Astrocyte of the cerebellum (primary cell): ENCODE measurements around the gene ZSCAN32.

Experiments
- DNase-seq: peaks from one replicate; pipeline ENCODE4 v3.0.0-alpha.2; 2011; ENCODE audit warnings: low read depth
- H3K4me3 ChIP-seq: 2 replicates; pipeline ENCODE4 v1.5.1; 2011; ENCODE audit warnings: mild to moderate bottlenecking, low read depth, low read length, moderate library complexity
- in situ Hi-C: cut with HindIII; loops from 2 replicates; pipeline ENCODE4 v1.10.0; 2017; ENCODE audit warnings: low sequenced_read_pairs
- TF ChIP-seq, protein P1 (sequence below): IDR thresholded peaks from 2 replicates; pipeline ENCODE4 v1.5.1; 2012; ENCODE audit warnings: low read length, low read depth, moderate library complexity, mild to moderate bottlenecking; ENCODE audit errors: missing control alignments

Gene ZSCAN32

DNA sequence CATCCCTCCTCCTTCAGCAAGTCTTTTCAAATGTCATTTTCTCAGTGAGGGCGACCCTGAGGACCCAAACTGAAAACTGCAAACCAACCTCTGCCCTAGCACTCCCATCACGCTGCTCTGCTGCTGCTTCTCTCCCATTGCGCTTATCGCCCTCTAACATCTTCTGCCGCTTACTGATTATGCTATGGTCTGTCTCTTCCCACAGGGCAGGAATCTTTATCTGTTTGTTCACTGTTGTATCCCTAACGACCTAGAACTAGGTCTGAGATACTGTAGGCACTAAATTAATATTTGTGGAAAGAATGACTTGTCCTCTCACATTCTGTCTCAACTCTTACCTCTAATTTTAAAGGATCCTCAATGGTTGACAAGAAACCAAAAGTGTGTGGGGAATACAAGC, 12.5 kb downstream of the ZSCAN32 start:
- no peak overlapping the region for H3K4me3 ChIP-seq
- TF ChIP-seq, protein P1, sequence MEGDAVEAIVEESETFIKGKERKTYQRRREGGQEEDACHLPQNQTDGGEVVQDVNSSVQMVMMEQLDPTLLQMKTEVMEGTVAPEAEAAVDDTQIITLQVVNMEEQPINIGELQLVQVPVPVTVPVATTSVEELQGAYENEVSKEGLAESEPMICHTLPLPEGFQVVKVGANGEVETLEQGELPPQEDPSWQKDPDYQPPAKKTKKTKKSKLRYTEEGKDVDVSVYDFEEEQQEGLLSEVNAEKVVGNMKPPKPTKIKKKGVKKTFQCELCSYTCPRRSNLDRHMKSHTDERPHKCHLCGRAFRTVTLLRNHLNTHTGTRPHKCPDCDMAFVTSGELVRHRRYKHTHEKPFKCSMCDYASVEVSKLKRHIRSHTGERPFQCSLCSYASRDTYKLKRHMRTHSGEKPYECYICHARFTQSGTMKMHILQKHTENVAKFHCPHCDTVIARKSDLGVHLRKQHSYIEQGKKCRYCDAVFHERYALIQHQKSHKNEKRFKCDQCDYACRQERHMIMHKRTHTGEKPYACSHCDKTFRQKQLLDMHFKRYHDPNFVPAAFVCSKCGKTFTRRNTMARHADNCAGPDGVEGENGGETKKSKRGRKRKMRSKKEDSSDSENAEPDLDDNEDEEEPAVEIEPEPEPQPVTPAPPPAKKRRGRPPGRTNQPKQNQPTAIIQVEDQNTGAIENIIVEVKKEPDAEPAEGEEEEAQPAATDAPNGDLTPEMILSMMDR, result no peak
- DNase-seq, result no peak
- in situ Hi-C loops, result no loop called here

DNA sequence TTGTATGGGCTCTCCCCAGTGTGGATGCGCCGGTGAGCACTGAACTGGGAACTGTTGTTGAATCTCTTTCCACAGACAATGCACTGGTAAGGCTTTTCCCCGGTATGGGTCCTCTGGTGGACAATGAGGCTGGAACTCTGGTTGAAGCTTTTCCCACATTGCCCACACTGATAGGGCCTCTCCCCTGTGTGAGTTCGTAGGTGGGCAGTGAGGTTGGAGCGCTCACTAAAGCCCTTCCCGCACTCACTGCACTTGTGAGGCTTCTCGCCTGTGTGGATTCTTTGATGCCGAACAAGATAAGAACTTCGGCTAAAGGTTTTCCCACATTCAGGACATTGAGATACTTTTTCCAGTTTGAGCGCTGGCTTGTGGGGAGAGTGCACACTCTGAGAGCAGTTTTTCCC, 17.8 kb downstream of the ZSCAN32 start:
- TF ChIP-seq, protein P1, result no peak
- in situ Hi-C loops, result no loop called here
- no peak overlapping the region for H3K4me3 ChIP-seq
- DNase-seq, result no peak

DNA sequence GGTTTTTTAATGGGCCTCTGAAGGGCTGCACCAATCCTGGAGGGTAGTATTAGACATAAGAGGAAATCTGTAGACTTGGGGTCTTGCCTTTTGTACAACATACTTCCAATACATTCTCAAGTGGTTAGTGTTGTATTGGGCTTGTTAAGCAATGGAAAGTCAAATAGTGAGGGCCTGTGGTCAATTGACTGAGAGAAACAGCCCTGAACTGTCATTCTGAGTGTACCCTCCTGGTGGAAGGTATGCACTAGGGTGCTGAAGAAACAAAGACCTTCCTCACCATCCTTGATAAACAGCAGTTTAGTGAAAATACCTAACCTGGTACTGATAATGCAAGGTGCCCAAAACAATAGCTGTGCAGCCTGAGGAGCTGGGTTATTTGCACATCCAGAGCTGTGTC, 22.9 kb downstream of the ZSCAN32 start:
- DNase-seq, result no peak
- no peak overlapping the region for H3K4me3 ChIP-seq
- TF ChIP-seq, protein P1, result no peak
- in situ Hi-C loops, result no loop called here

DNA sequence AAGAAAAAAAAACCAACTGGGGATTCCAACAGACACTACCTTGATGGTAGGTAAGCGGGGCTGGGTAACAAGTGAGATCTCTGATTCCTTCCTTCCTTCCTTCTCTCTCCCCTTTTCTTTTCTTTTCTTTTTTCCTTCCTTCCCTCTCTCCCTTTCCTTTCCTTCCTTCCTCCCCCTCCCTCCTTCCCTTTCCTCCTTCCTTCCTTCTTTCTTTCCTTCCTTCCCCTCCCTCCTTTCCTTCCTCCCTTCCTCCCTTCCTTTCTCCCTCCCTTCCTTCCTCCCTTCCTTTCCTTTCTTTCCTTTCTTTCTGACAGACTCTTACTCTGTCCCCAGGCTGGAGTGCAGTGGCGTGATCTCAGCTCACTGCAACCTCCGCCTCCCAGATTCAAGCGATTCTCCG, 25.1 kb downstream of the ZSCAN32 start:
- DNase-seq, result no peak
- TF ChIP-seq, protein P1, result no peak
- no peak overlapping the region for H3K4me3 ChIP-seq
- in situ Hi-C loops, result no loop called here

DNA sequence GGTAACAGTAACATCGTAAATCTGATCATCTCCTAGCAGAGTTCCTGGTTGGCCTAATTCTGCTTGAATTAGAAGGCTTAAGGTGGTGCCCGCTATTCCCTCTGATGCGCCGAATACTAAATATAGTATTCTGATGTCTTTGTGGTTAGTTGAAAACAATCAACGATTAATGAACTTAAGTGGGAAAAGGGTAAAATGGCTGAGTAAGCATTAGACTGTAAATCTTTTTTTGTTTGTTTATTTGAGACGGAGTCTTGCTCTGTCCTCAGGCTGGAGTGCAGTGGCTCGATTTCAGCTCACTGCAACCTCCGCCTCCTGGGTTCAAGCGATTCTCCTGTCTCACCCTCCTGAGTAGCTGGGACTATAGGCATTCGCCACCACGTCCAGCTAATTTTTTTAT, 31.7 kb downstream of the ZSCAN32 start:
- TF ChIP-seq, protein P1, result no peak
- DNase-seq, result no peak
- in situ Hi-C loops, result no loop called here
- H3K4me3 ChIP-seq, result no peak overlapping the region

DNA sequence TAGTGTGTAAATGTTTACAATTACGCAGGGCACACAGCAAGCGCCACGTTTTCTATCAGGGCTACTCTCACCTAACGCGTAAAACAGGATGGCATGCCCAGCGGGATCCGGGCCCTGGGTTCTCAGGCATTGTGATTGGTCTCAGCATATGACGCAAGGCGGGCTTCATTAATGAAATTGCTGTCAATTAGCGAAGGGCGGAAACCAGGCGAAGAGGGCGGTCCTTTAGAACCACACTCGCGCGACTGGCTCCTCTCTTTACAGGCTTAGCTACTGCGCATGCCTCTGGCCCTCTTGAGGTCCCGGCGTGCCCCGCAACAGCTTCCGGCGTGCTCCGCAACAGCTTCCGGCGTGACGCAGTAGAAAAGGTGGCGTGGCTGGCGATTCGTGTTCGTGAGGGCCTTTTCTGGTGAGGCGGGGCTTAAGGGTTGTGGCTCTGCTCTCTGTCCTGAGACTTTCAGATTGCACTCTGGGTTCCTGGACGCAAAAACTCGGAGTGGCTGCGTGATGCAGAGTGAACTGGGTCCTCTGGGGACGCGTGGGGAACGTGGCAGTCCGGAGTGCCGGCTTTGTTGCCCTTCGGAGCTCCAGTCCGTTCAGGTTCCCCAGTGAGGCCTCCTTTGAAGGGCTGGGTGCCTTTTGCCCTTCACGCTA, 35.9 kb downstream of the ZSCAN32 start:
- peak; percentile 76 for DNase-seq
- TF ChIP-seq, protein P1, result no peak
- H3K4me3 ChIP-seq, result peak overlapping the region; percentile 48
- in situ Hi-C loops, result no loop called here
